Caco-2 (cell line): ENCODE measurements around the gene B3GALT6. TPM values are rescaled to one million over a fixed set of nuclear protein-coding genes. Genes with fewer than 3 reads are reported as not detected.

Experiments
- BruUV-seq: library from RNA; stranded (reverse); fragments of 400-500 nt; replicated peaks from 2 replicates; lab custom pipeline; 2021; lab: Mats Ljungman, UMichigan
- CTCF ChIA-PET: fragments of 300-600 bp; sonication (Branson Sonifier 250); formaldehyde crosslinking; loops from one replicate; lab custom pipeline; 2022; ENCODE audit warnings: antibody characterized with exemption; lab: Charles Lee
- POLR2A ChIA-PET: fragments of 300-600 bp; sonication (Branson Sonifier 250); formaldehyde crosslinking; loops from one replicate; lab custom pipeline; 2022; ENCODE audit warnings: antibody characterized with exemption; lab: Charles Lee
- DNase-seq, 2 experiments: peaks; one replicate each; pipeline versions ENCODE4 v3.0.0 to v3.0.0-alpha.2; 2020 to 2022
- H3K27me3 ChIP-seq: replicated peaks from 2 replicates; pipeline ENCODE4 v1.6.0; 2011; ENCODE audit warnings: low read length; ENCODE audit not compliant: control insufficient read depth, insufficient read depth
- H3K36me3 ChIP-seq: 2 replicates; pipeline ENCODE4 v1.5.1; 2011; ENCODE audit warnings: low read length; ENCODE audit not compliant: control insufficient read depth, insufficient read depth
- H3K4me1 ChIP-seq: fragments of 250-450 bp; sonication (Bioruptor Pico); 2 replicates; pipeline ENCODE4 v1.5.1; 2020; ENCODE audit warnings: mild to moderate bottlenecking
- H3K4me3 ChIP-seq: 2 replicates; pipeline ENCODE4 v1.5.1; 2011; ENCODE audit warnings: low read depth, mild to moderate bottlenecking, control low read depth, low read length
- H3K9me3 ChIP-seq: fragments of 250-450 bp; sonication (Bioruptor Pico); 2 replicates; pipeline ENCODE4 v1.5.1; 2020; ENCODE audit warnings: mild to moderate bottlenecking, moderate library complexity
- H3K27ac Mint-ChIP-seq: one replicate; pipeline ENCODE4 v1.8.0; 2022; ENCODE audit warnings: mixed read lengths; ENCODE audit not compliant: unreplicated experiment
- H3K27me3 Mint-ChIP-seq: one replicate; pipeline ENCODE4 v1.8.0; 2022; ENCODE audit warnings: mixed read lengths; ENCODE audit not compliant: insufficient read depth, unreplicated experiment
- H3K36me3 Mint-ChIP-seq: one replicate; pipeline ENCODE4 v1.8.0; 2022; ENCODE audit warnings: mild to moderate bottlenecking, mixed read lengths; ENCODE audit not compliant: insufficient read depth, unreplicated experiment
- H3K4me1 Mint-ChIP-seq: one replicate; pipeline ENCODE4 v1.8.0; 2022; ENCODE audit warnings: low read depth, mixed read lengths; ENCODE audit not compliant: unreplicated experiment
- H3K4me3 Mint-ChIP-seq: one replicate; pipeline ENCODE4 v1.8.0; 2022; ENCODE audit warnings: mild to moderate bottlenecking, moderate library complexity, mixed read lengths; ENCODE audit not compliant: unreplicated experiment
- H3K9me3 Mint-ChIP-seq: one replicate; pipeline ENCODE4 v1.8.0; 2022; ENCODE audit warnings: mixed read lengths; ENCODE audit not compliant: unreplicated experiment
- CTCF ChIP-seq, 2 experiments: fragments of 200-600 bp in 1 of 2; IDR thresholded peaks; 1 replicate in 1 of 2; 2 replicates in 1 of 2; pipeline versions ENCODE4 v1.5.1 to v1.8.0; 2011 to 2022; ENCODE audit warnings: antibody characterized with exemption in 1 of 2, control low read depth in 1 of 2, inconsistent platforms in 1 of 2, low read depth in 1 of 2, low read length in 1 of 2, mild to moderate bottlenecking in 1 of 2, moderate library complexity in 1 of 2; ENCODE audit not compliant: insufficient read depth in 1 of 2, severe bottlenecking in 1 of 2, unreplicated experiment in 1 of 2
- intact Hi-C: fragments of 100-400 bp; cut with micrococcal nuclease; formaldehyde crosslinking; loops from one replicate; pipeline ENCODE4 v1.10.0; 2022; ENCODE audit not compliant: unreplicated experiment
- total RNA-seq: library from RNA; stranded (reverse); gene quantifications from 2 replicates; pipeline ENCODE4 v1.2.3, GENCODE V29; 2022

B3GALT6 gene
- total RNA-seq, 1 experiment from 2014 or later, result 24.8 TPM

- intact Hi-C loops, result no loop called here
- no peak for TF ChIP-seq CTCF (IDR thresholded peaks at IDR 0.05; ENCODE audit: insufficient read depth in 1 of 2, low read depth in 1 of 2, low read length in 1 of 2, severe bottlenecking in 1 of 2, unreplicated experiment in 1 of 2)
- no TSS peak for BruUV-seq
- ChIA-PET POLR2A (no interaction called here), CTCF (no interaction called here)
- DNase-seq, result no peak
- H3K27me3 ChIP-seq, result no peaks in the 10 kb centered on the region
- peaks cover 8% of the 10 kb centered on the region; the same call in 1 of the 2 replicates for H3K9me3 ChIP-seq
- H3K4me1 ChIP-seq, result no peaks in the 10 kb centered on the region
- H3K4me3 ChIP-seq, result no peak overlapping the region
- Mint-ChIP-seq H3K27ac (no peak overlapping the region), H3K9me3 (peaks cover 21% of the 10 kb centered on the region), H3K36me3 (no peaks in the 10 kb centered on the region), H3K27me3 (no peaks in the 10 kb centered on the region), H3K4me3 (no peak overlapping the region), H3K4me1 (no peaks in the 10 kb centered on the region)
- H3K36me3 ChIP-seq, result no peaks in the 10 kb centered on the region
Measured at GRCh38 chr1:1196431-1197187, 35.4 kb upstream of the B3GALT6 start.

GRCh38 chr1:1197188-1197500 is 34.9 kb upstream of the B3GALT6 start:
- intact Hi-C loops, result no loop called here
- no peaks in the 10 kb centered on the region for H3K4me1 ChIP-seq
- peaks cover 16% of the 10 kb centered on the region for H3K9me3 Mint-ChIP-seq
- H3K36me3 Mint-ChIP-seq, result no peaks in the 10 kb centered on the region
- no peak for TF ChIP-seq CTCF (IDR thresholded peaks at IDR 0.05; ENCODE audit: insufficient read depth in 1 of 2, low read depth in 1 of 2, low read length in 1 of 2, severe bottlenecking in 1 of 2, unreplicated experiment in 1 of 2)
- DNase-seq, result no peak
- POLR2A ChIA-PET, result no interaction called here
- CTCF ChIA-PET, result no interaction called here
- no peaks in the 10 kb centered on the region for H3K36me3 ChIP-seq
- no peak overlapping the region for H3K27ac Mint-ChIP-seq
- peaks cover 8% of the 10 kb centered on the region; the same call in 1 of the 2 replicates for H3K9me3 ChIP-seq
- H3K4me1 Mint-ChIP-seq, result no peaks in the 10 kb centered on the region
- no peak overlapping the region for H3K4me3 ChIP-seq
- BruUV-seq, result no TSS peak
- no peaks in the 10 kb centered on the region for H3K27me3 ChIP-seq
- no peak overlapping the region for H3K4me3 Mint-ChIP-seq
- no peaks in the 10 kb centered on the region for H3K27me3 Mint-ChIP-seq

GRCh38 chr1:1197551-1198422 is 34.2 kb upstream of the B3GALT6 start:
- CTCF ChIA-PET, result no interaction called here
- no peaks in the 10 kb centered on the region for H3K4me1 Mint-ChIP-seq
- POLR2A ChIA-PET, result no interaction called here
- H3K27ac Mint-ChIP-seq, result no peak overlapping the region
- H3K4me3 ChIP-seq, result no peak overlapping the region
- H3K27me3 Mint-ChIP-seq, result no peaks in the 10 kb centered on the region
- TF ChIP-seq CTCF (IDR thresholded peaks at IDR 0.05; ENCODE audit: insufficient read depth in 1 of 2, low read depth in 1 of 2, low read length in 1 of 2, severe bottlenecking in 1 of 2, unreplicated experiment in 1 of 2), result no peak
- intact Hi-C loops, result no loop called here
- H3K4me1 ChIP-seq, result no peaks in the 10 kb centered on the region
- H3K36me3 ChIP-seq, result no peaks in the 10 kb centered on the region
- no peaks in the 10 kb centered on the region for H3K36me3 Mint-ChIP-seq
- no peaks in the 10 kb centered on the region for H3K27me3 ChIP-seq
- H3K4me3 Mint-ChIP-seq, result no peak overlapping the region
- H3K9me3 Mint-ChIP-seq, result peaks cover 13% of the 10 kb centered on the region
- no TSS peak for BruUV-seq
- peaks cover 8% of the 10 kb centered on the region; the same call in 1 of the 2 replicates for H3K9me3 ChIP-seq
- DNase-seq, result no peak
